ENCODE data around the gene SLC25A4.
"Not testable (repeated sequence)": the region's sequence is repeated elsewhere in the genome, so short reads cannot be mapped to it uniquely, and the experiment has no call there.

Gene SLC25A4

GRCh38 chr4:185186769-185187168 lies 43.7 kb downstream of the SLC25A4 start:
- DNase-seq, result no peak

GRCh38 chr4:185189606-185190305 lies 46.7 kb downstream of the SLC25A4 start:
- DNase-seq, result no peak

DNA sequence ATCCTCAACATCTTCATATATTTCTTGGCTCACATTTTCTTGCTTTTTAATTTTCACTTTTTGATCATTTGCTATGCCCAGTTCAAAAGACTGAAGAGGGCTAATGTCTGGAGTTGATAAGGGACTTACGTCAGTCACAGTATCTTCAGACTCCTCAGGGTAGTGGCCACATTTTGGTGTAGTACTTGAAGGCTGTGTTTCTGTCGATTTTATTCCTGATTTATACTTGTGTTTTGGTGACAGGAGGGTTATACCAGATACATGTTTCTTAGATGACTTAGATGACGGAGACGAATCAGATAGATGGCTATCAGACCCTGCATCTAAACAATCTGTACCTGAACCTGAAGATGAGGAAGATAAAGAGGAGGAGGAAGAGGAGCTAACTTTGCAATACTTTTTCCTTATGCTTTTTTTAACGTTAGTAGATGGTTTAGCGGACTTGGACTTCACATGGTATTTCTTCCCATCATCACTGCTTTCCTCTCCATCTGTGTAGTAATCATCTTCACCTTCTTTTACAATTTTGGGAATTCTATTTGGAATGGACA lies 47.3 kb downstream of the SLC25A4 start:
- no peak for DNase-seq

- DNase-seq, result no peak
Observed at GRCh38 chr4:185192059-185192458, 49.0 kb downstream of the SLC25A4 start.

- DNase-seq, result no peak
Observed at GRCh38 chr4:185194924-185195888, 52.1 kb downstream of the SLC25A4 start.

DNA sequence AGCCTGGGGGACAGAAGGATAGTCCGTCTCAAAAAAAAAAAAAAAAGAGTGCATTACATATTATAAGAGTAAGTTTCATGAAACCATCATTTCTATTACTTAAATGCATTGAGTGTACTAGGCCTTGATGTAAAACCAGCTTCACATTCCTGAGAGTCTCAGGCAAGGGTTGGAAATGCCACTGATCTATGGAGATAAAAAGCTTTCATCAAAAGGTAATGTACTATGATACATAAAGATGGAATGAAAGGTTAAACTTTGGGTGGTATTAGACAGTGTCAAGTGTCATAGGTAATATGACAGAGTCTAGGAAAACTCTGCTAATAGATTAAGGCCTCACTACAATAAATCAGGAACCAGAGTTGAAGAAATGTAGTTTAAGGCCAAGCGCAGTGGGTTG lies 53.4 kb downstream of the SLC25A4 start:
- no peak for DNase-seq

DNA sequence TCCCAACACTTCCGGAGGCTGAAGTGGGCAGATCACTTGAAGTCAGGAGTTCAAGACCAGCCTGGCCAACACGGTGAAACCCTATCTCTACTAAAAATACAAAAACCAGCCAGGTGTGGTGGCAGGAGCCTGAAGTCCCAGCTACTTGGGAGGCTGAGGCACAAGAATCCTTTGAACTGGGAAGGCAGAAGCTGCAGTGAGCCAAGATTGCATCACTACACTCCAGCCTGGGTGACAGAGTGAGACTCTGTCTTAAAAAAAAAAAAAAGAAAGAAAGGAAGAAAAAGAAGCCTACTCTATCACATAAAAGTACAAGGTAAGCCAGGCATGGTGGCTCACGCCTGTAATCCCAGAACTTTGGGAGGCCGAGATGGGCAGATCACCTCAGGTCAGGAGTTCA lies 55.1 kb downstream of the SLC25A4 start:
- DNase-seq, result not testable (repeated sequence)

Data from NCI-H1105 treated with DMSO at 0.1 percent for 48 hours (cell line).